GM18502 (cell line): ENCODE measurements around the gene QSOX2.
"Not testable (repeated sequence)": the region's sequence is repeated elsewhere in the genome, so short reads cannot be mapped to it uniquely, and the experiment has no call there.

Experiments used
- ATAC-seq: cut with Tn5 transposase; IDR thresholded peaks from one replicate; pipeline ENCODE4 v1.9.1; 2021; ENCODE audit warnings: mild to moderate bottlenecking; ENCODE audit not compliant: unreplicated experiment, poor library complexity

The QSOX2 gene

GRCh38 chr9:136267261-136268111 lies 21.9 kb upstream of the QSOX2 start:
- ATAC-seq, result peak; percentile 71

DNA sequence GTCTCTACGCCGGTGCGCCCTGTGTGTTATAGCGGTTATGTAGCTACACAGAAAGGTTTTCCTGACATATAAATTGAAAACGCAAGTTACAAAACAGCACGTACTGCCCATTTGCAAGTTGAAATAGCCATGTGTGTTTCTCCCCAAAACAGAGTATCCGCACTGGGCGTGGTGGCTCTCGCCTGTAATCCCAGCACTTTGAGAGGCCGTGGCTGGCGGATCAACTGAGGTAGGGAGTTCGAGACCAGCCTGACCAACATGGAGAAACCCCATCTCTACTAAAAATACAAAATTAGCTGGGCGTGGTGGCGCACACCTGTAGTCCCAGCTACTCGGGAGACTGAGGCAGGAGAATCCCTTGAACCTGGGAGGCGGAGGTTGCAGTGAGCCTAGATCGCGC lies 21.0 kb upstream of the QSOX2 start:
- ATAC-seq, result not testable (repeated sequence)

DNA sequence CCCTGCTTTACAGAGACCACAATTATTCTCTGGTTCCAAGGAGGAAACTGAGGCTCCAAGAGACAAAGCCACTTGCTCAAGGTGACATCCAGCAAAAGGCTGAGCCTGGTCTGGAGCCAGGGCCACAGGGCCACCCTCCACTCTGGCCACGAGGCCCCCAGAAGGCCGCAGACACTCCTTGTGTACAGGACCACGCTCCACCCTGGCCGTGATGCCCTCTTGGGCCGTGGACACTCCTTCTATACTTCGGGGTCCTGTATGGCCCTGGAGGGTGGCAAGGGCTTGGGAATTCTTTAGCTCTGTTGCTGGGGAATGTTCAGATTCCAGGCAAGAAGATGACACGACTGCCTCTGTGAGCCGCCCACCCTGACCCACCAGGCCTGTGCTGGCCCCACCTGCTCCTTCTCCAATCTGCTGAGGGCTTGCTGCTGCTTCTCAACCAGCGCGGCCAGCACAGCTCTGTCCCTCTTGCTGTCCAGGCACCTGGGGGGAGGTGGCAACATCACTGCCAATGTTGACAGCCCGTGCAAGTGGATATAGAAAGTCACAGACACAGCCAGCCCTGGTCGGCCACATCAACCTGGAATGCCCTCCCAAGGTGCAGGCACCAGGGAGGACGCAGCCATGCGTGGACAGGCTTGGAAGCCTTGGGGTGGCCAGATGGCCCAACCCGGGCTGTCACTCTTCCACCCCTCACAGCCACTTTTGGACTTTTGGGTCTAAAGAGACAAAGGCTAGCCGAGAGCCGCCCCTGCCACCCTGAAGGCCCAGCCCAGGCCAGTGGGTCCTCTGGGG lies 20.1 kb upstream of the QSOX2 start:
- ATAC-seq, result no peak

GRCh38 chr9:136264441-136265405 lies 19.1 kb upstream of the QSOX2 start:
- no peak for ATAC-seq

DNA sequence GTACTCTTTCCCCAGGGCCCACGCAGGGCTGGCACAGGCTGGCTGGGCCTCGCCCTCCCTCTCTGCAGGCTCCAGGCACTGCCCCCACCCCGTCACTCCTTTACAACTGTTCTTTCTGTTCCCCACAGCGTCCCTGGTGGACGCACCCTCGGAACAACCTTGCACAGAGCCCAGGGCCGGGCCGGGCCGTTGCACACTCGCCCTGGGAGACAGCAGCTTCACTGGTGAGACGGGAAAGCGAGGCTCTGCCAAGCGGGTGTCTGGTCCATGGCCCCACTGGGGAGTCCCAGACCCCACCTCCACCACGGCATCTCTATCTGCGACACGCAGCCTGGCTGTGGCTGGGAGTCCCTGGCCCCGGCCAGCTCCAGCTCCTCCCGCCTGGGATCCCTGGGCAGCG lies 18.4 kb upstream of the QSOX2 start:
- ATAC-seq, result no peak

DNA sequence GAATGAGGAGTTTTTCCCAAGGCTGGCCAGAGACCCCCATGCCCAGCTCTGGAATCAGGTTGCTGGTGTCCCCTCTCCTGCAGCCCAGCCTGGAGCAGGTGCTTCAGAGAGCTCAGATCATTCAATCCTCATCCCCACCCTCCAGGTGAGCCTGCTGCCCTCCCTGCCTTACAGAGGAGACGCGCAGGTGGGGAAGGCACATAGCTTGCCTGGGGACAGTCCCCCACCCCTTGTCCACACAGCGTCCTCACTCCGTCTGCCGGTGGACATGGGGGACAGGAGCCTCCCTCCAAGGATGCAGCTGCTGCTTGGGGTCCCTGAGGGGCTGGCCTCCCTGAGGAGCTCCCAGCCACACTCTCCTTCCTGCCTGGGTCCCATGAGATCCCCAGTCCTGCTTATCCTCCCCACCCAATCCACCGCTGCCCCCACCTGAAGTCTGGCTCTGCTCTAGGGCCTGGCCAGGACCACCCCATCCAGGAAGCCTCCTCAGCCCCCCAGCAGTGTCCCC lies 17.1 kb upstream of the QSOX2 start:
- ATAC-seq, result no peak

DNA sequence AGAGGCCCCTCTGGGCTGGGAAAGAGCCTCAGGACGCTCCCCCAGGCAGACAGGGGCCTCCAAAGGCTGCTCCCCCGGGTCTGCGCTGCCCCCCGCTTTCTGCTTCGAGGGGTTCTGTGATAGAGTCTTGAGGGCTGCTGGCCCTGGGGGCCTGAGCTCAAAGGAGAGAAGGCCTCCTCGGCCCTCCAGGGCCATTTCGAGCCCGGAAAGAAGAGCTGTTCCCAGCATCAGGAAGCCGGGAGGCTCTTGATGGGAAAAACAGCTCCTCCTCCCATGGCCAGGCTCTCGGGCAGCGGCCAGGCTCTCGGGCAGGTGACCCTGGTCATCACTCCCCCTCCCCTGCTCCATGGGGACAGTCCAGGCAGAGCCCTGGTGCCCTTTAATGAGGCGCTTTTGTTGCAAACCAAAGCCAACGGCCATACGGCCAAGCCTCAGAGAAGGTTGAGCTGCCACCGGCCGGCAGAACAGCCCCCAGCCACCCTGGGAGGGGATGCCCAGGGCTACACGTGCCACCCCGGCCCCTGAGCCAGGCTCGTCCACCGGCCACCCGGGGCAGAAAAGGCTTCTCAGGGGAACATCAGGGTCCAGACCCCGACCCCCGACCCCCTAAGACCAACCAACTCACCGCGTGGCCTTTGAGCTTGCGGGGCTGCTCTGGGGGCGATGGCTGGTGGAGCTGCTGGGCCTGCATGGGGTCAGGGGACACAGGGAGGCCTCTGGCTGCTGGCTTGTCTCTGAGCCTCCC lies 16.2 kb upstream of the QSOX2 start:
- ATAC-seq, result no peak

DNA sequence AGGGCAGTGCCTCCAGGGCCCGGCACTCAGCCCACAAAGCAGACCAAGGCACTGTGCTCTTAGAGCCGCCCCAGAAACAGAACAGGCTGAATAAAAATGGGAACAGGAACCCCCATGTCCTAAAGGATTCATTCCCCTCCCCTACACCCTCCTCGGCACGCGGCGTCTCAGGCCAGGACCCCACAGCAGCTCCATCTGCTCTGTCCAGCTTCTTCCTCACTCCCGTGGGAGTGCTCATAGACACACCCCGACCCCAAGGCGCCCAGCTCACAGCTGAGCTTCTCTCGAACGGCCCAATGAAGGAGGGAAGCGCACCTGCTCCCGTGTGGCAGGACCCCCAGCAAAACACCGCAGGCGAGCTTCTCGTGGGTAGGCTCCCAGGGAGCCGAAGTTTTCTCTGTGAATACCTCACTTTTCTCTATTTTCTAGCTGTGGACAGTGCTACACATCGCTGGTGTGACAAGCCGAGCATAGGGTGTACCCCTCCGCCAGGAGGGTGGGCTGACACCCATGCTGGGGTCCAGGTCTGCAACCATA lies 15.4 kb upstream of the QSOX2 start:
- no peak for ATAC-seq

DNA sequence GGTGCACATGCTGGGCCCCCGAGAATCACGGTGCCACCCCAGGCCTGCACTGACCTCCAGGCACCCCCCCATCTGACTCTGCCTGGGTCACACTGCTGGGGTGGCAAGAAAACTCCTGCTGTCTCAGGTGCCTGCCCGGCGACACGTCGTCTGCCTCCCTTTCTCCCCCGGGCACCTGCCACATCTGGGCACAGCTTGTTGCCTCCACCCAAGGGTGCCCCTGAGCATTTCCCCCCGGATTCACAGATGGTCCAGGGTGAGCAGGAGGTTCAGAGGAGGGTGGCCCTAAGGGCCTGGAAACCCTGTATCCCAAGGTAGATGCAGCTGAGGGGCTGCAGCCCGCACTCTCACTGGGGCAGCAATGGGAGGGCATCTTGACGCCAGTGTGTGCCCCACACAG lies 14.9 kb upstream of the QSOX2 start:
- no peak for ATAC-seq

- ATAC-seq, result no peak
Measured at GRCh38 chr9:136259836-136260235, 14.2 kb upstream of the QSOX2 start.

- ATAC-seq, result no peak
Measured at GRCh38 chr9:136259517-136259813, 13.9 kb upstream of the QSOX2 start.

GRCh38 chr9:136258786-136259516 lies 13.3 kb upstream of the QSOX2 start:
- ATAC-seq, result no peak

DNA sequence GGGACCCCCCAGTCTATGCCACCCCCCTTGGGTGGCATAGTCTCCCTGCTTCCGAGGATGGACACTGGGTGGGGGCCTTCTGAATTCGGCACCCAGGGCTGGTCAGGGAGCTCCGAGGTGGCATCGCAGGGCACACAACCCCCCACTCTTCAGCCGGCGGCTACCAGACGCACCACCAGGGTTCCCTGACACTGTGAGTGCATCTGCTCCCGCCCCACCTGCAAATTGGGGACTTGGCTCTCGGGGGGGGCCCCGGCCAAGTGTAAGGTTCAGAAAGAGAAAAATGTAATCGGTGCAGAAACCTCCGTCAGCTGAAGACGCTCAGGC lies 12.7 kb upstream of the QSOX2 start:
- no peak for ATAC-seq

GRCh38 chr9:136257381-136258298 lies 12.0 kb upstream of the QSOX2 start:
- no peak for ATAC-seq

DNA sequence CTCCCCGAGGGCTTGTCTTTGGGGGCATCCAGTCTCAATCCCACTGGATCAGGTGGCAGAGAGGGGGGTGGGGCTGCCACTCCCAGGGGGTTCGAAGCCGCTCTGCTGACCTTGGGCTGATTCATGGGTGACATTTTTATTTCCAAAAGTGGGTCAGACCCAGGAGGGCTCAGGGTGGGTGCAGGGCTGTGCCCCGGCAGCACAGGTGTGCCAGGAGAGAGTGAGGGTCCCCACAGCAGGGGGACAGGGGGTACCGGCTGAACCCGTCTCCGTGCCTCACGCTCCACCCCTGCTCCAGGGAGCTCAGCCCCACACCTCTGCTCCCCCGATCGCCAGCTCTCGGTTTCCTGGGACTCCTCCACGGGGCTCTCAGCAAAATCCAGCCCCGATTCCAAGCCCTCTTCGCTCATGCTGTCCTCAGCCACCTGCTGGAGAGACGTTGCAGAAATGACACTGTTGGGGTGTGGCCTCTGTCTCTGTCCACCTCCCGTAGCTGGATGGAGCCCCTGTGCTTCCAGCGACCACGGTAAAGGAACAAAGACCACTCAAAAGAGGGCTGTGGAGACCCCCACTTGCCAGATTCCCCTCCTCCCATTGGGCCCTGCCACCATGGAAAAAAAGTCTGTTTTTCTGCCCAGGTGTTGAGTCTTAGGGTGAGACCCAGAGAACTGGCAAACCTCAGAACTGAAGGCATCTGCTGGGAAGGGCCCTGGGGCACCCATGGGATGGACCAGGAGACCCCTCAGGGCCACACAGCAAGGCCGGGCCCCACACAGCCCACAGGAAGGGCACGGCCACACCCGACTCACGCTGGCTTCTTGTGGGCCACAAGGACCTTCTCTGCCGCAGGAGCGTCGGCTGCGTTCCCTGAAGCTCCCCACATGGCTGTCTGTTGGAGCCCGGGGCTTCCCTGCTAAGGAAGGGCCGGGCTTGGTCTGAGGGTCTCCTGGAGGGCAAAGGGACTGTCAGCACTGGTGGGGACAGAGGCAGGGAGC lies 10.6 kb upstream of the QSOX2 start:
- no peak for ATAC-seq

GRCh38 chr9:136255166-136255538 lies 9.5 kb upstream of the QSOX2 start:
- ATAC-seq, result no peak
